ENCODE data around the gene AHCYL2.
"Not testable (repeated sequence)": the region's sequence is repeated elsewhere in the genome, so short reads cannot be mapped to it uniquely, and the experiment has no call there.

AHCYL2 gene

DNA sequence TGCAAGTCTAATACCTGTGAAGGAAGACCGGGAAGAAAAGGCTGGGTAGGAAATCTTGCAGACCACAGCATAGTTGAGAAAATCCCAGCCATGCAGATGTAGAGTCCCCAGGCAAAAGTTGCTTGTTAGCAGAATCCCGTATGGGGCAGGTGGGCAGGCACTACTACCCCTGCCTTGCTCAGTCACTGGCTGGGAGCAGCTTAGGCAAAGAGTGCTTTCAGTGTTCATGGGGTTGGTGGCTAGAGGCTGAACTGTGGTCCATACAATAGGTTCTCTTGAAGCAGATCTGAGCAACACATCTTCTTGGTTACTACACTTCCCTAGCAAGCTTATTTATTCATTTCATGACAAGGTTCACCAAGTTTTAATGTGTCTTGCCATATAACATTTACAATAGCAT lies 92.6 kb downstream of the AHCYL2 start:
- TF ChIP-seq POLR2A (IDR thresholded peaks at IDR 0.05; ENCODE audit: low read depth, low read length) = no peak
- no peak for DNase-seq (ENCODE audit: insufficient read length, low spot score)
- FAIRE-seq = no peak

DNA sequence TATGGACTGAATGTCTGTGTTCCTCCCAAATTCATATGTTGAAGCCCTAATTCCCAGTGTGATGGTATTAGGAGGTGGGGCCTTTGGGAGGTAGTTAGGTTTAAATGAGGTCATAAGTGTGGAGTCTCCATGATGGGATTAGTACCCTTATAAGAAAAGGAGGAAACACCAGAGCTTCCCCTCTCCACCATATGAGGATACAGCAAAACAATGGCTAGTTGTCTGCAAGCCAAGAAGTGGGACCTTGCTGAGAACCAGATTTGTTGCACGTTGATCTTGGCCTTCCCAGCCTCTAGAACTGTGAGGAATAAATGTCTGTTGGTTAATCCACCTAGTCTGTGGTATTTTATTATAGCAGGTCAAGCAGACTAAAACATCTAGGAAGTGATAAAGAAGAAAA lies 102.2 kb downstream of the AHCYL2 start:
- DNase-seq (ENCODE audit: insufficient read length, low spot score) (no peak), FAIRE-seq (no peak)
- no peak for TF ChIP-seq POLR2A (IDR thresholded peaks at IDR 0.05; ENCODE audit: low read depth, low read length)

DNA sequence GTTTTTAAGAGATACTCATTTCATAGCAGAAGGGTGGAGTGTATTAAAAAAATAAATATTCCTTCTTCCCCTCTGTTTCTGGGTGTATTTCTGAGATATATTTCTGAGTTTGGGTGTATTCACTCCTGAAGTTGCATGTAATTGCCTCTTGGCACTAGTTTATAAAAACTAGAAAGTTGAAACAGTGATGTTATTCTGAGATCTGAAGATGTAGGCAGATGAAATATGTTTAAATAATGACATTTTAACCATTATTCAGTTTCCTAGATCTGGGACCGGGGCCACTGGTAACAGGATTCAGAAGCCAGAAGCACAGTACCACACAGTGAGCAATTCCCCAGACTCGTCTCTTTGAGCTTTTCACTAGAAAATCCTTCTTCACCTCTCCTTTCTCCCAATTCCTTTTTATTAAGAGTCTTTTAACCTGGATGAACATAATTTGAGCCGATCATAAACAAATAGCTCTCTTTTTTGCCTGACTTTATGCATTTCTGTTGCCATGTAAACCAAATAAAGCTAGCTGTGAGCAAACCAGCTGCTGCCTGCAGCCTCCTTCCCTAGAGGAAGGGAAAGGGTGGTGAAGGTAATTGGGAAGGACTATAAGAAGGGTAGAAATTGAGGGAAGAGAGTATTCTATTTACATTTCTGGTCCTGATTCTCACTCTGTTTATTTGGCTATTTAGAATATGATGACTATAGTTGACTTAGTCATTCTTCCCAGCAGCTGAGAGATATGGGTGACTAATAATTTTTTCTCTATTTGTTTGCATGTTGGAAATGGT lies 107.6 kb downstream of the AHCYL2 start:
- FAIRE-seq (peak; percentile 76), DNase-seq (ENCODE audit: insufficient read length, low spot score) (peak; percentile 10)
- no peak for TF ChIP-seq POLR2A (IDR thresholded peaks at IDR 0.05; ENCODE audit: low read depth, low read length)

DNA sequence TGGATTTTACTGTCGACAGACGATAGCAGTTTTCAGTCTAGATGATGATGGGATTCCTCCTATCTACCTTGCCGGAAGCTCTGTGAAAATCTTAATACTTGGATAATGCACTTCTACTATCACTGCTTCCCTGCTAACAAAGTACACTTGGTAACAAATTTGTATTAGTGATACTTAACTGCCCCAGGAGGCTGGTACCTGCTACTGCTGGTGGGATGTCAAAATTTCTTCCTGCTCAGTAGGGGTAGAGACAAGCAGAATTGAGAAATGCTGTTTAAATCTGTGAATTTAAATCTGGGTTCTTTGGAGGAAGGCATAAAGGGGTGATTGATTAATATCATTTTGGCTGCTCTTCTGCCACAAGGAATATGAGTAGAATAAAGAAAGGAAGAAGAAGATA lies 109.6 kb downstream of the AHCYL2 start:
- TF ChIP-seq POLR2A (IDR thresholded peaks at IDR 0.05; ENCODE audit: low read depth, low read length) = no peak
- DNase-seq (ENCODE audit: insufficient read length, low spot score) (no peak), FAIRE-seq (no peak)

DNA sequence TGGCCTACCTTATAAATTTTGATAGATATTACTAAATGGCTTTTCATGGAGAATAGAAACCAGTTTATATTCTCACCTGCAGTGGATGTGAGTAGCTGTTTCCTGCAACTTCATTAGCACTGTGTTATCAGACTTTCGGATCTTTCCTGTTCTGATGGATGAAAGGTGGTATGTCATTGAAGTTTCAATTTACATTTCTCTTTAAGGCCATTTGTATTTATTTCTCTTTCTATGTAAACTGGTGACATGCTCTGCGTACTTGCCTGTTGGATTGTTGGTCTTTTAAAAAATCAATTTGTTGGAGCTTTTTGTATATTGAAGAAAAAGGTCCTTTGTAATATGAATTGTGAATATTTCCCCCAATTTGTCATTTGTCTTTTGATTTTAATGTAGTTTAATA lies 113.6 kb downstream of the AHCYL2 start:
- DNase-seq (ENCODE audit: insufficient read length, low spot score) (no peak), FAIRE-seq (no peak)
- TF ChIP-seq POLR2A (IDR thresholded peaks at IDR 0.05; ENCODE audit: low read depth, low read length) = no peak

DNA sequence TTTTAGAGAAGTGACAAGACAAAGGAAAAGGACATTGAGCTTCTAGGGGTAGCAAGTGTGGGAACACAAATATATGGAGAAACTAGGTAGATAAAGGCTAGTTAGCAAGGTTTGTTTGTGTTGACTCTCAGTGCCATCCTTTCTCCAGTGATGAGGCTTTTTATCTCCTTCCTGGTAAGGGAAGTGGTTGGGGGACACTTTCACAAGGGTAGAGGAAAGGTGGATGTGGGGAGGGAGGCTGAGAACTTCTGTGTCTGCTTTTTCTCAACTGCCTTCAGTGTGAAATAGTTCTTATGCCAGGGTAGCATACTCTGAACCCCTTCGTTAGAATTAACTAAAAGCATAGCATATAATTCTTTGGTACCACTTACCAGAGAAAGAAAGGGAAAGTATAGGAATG lies 116.4 kb downstream of the AHCYL2 start:
- TF ChIP-seq POLR2A (IDR thresholded peaks at IDR 0.05; ENCODE audit: low read depth, low read length) = no peak
- no peak for DNase-seq (ENCODE audit: insufficient read length, low spot score)
- FAIRE-seq = no peak

DNA sequence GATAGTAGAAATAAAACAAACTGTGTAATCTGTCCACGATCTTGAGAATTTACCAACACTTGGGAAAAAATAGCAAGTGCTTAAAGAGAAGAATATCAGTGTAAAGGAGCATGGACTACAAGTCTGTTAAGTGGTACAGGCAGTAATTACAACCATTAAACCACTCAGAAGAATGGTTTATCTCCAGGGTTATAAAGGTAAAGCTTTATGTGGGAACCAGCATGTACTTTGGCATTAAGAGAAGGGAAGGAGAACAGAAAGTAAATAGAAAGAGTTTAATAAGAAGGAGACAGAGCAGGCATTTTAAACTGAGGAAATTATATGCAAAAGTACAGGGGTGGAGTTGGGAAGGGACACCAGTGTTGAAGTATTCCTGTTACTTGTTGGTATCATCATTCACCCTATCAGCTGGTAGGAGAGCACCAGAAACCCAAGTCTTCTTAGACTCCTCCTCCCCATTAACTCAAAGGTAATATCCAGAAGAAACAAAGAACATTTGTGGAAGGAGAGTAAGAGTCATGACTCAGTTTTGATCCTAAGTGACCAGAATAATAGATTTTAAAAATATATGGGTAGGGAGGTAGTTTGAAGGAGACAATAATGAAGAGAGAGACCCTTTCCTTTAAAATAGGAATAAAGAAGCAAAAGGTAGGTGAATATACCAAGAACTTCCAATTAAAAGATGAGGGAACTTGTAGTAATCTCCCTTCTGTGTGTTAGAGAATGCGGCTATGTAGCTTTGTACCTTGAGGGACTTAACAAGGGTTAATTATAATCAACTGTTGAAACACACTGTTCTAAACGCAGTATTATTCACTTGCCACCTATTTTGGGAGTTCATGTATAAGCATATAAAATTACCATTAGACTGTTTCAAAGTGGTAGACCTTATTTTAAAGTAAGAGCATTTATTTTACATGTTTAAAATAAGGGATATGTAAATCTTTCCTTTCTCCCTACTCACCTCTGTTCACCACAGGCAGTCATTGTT lies 117.3 kb downstream of the AHCYL2 start:
- FAIRE-seq (peak; percentile 60), DNase-seq (ENCODE audit: insufficient read length, low spot score) (no peak)
- TF ChIP-seq POLR2A (IDR thresholded peaks at IDR 0.05; ENCODE audit: low read depth, low read length) = no peak

DNA sequence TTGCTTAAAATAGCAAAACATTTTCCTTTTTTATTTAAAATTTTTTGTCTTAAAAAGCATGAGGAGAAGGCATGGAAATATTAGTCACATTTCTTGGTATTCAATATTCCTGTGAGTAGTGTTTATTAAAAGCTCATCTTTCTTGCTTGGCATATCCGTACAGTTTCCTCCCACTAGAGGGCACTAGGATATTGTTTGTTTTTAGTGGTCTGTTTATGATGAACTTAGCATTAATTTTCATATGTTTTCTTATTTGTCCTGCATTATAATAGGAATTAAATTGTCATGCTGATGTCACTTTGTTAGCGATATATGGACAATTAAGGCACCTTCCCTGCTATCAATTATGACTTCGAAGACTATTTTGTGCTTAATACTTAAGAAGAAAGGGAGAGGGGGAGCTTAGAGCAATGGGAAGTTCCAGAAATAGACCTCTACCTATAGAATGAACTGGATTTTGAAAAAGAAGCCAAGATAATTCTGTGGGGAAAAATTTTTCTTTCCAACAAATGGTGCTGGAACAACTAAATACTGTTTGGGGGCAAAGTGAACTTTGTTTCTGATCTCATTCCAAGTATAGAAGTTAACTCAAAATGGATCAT lies 118.4 kb downstream of the AHCYL2 start:
- TF ChIP-seq POLR2A (IDR thresholded peaks at IDR 0.05; ENCODE audit: low read depth, low read length) = no peak
- FAIRE-seq = peak; percentile 87
- peak; percentile 17 for DNase-seq (ENCODE audit: insufficient read length, low spot score)

DNA sequence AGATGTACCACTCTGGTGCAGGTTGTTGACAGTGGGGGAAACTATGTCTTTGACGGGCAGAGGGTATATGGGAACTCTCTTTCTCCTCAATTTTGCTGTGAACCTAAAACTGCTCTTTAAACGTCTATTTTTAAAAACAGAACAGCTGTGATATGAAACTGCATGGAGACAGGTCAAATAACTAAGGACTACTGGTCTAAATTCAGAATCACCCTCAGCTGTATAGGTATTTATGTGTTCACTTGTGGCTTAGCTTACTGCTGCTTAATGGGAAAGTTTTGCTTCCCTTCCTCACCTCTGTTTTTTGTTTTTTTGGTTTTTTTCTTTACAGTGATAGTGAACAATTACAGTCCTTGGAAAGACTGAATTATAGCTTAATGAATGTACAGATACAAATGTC lies 122.5 kb downstream of the AHCYL2 start:
- DNase-seq (ENCODE audit: insufficient read length, low spot score) (no peak), FAIRE-seq (no peak)
- no peak for TF ChIP-seq POLR2A (IDR thresholded peaks at IDR 0.05; ENCODE audit: low read depth, low read length)

DNA sequence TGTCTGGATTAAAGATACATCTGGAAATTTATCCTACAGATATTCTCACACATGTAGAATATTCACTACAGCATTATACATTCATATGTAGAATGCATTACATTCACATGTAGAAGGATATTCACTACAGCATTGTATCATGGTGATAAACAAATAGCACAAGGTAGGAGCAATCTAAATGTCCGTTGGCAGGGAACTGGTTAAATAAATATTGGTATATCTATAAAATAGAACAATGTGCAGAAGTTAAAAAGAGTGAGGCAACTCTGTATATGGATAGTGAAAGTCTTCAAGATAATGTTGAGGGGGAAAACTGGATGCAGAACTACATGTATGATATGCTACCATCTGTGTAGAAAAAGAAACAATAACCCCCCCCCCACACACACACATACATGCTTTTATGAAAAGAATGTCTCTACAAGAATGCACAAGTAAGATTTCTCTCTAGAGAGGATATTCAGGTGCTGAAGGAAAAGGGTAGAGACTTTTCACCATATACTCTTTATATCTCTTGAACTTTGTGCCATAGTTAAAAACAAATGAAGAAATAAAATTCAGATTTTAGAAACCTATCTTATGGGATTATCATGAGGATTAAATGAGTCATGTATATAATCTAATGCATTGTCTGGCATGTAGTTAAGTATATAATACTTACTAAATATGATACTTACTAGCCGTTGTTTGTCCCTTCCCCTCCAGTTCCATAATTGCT lies 123.4 kb downstream of the AHCYL2 start:
- DNase-seq (ENCODE audit: insufficient read length, low spot score) = no peak
- TF ChIP-seq POLR2A (IDR thresholded peaks at IDR 0.05; ENCODE audit: low read depth, low read length) = no peak
- FAIRE-seq = no peak

DNA sequence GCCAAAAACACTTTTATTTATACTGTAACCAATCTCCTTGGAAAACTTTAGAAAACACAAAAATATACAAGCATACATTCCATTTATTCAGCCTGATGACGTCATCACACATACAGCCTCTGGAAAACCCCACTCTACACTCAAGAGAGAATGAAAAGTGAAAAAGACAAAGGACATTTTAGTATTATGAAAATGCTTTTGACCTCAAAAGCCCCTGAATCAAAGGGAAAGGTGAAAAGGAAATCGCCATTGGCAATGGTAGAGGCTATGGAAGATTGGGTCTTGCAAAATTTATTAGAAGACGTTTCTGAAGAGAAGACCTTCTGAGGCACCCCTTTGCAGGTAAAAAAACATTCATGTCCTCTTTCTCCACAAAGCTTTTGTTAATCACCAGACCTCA lies 126.5 kb downstream of the AHCYL2 start:
- no peak for DNase-seq (ENCODE audit: insufficient read length, low spot score)
- no peak for TF ChIP-seq POLR2A (IDR thresholded peaks at IDR 0.05; ENCODE audit: low read depth, low read length)
- no peak for FAIRE-seq

DNA sequence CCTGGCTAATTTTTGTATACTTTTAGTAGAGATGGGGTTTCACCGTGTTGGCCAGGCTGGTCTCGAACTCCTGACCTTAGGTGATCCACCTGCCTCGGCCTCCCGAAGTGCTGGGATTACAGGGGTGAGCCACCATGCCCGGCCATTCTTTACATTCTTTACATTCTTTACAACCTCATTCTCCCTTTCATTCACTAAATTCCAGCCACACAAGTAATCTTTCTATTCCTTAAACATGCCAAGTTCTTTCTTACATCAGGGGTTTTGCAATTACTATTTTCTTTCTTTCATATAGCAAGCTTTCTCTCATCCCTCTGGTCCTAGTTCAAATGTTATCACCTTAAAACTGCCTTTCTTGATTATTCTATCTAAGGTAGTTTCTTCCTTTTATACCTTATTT lies 128.3 kb downstream of the AHCYL2 start:
- DNase-seq (ENCODE audit: insufficient read length, low spot score); FAIRE-seq: not testable (repeated sequence)

DNA sequence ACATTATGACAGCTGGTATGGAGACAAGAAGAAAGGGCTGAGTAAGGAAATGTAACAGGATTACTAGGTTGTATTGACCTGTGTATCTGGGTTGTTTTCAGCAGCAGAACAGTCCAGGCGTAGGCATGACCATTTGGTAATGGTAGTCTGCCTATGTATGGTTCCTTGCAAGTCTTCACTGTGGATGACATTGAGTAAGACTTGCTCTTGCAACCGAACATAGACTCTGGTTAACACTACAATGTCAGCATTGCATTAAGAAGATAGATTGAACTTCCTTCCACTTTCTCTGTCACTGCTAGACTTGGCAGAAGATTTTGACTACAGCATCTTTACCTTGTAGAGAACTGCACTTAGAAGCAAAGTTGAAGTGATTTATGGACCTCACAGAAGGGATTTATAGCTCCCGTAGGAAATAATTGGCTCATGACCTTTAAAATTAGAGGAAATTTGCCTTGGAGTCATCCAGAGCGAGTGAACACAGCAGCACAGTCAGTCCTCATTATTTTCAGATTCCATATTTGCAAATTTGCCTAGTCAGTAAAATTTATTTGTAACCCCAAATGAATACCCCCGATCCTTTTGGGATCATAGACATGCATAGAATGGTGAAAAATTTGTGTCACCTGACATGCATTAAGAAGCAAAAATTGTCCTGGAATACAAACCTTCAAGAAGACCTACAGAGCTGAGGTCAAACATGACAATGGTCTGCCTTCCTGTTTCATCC lies 129.8 kb downstream of the AHCYL2 start:
- TF ChIP-seq POLR2A (IDR thresholded peaks at IDR 0.05; ENCODE audit: low read depth, low read length) = no peak
- FAIRE-seq (peak; percentile 52), DNase-seq (ENCODE audit: insufficient read length, low spot score) (no peak)

Data from H54 (cell line).